Effector memory CD4-positive, alpha-beta T cell (primary cell): ENCODE measurements around the gene SCN4A.

Experiments
- DNase-seq, 3 donors: peaks; one replicate each; pipeline ENCODE4 v3.0.0-alpha.2; 2020
- H3K27ac ChIP-seq: 2 replicates; pipeline ENCODE4 v1.7.0; 2013; ENCODE audit warnings: mild to moderate bottlenecking, low read length, moderate library complexity; ENCODE audit not compliant: insufficient read depth, poor library complexity, severe bottlenecking
- H3K27me3 ChIP-seq: replicated peaks from 2 replicates; pipeline ENCODE4 v1.7.0; 2013; ENCODE audit warnings: mild to moderate bottlenecking, low read length; ENCODE audit not compliant: insufficient read depth, control insufficient read depth, poor library complexity, severe bottlenecking
- H3K36me3 ChIP-seq: 2 replicates; pipeline ENCODE4 v1.7.0; 2013; ENCODE audit warnings: mild to moderate bottlenecking, low read length, moderate library complexity; ENCODE audit not compliant: control insufficient read depth, insufficient read depth
- H3K4me1 ChIP-seq: 2 replicates; pipeline ENCODE4 v1.7.0; 2013; ENCODE audit warnings: low read length, mild to moderate bottlenecking; ENCODE audit not compliant: control insufficient read depth, insufficient read depth, poor library complexity, severe bottlenecking
- H3K4me3 ChIP-seq: 2 replicates; pipeline ENCODE4 v1.7.0; 2013; ENCODE audit warnings: low read length, low read depth, mild to moderate bottlenecking; ENCODE audit not compliant: insufficient read depth, poor library complexity, severe bottlenecking
- H3K9me3 ChIP-seq: 2 replicates; pipeline ENCODE4 v1.7.0; 2013; ENCODE audit warnings: mild to moderate bottlenecking, low read length, moderate library complexity; ENCODE audit not compliant: control insufficient read depth

The SCN4A gene

DNA sequence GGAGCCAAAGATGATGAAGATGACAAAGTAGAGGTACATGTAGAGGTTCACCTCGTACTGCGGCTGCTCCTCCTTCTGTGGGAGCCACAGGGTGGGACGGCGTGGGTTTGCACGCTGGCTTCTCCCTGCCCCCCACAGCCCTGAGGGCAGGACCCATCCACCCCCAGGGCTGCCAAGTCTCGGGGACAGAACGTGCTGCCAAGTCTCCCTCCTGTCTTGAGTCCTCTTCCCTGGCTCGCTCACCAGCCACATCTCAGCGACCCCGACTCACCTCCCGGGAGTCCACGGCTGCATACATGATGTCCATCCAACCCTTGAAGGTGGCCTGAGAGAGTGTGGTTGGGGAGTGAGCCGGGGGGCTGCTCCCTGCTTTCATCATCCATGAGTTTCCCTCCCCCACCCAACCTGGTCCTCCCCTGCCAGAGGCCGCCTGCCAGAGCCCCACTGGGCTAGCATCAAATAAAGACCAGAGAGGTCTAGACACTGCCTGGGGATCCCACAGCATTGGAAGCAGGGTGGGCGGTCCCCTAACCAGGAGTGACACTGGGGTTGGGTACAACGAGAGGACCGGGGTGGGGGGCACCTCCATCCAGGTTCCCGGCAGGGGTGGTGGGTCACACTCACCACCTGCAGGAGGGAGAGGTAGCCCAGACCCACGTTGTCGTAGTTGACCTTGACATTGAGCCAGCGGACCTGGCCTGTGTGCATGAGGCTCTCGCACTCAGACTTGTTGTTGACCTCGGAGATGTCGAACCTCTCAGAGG lies 27.8 kb downstream of the SCN4A start:
- Histone ChIP-seq H3K36me3 (no peaks in the 10 kb centered on the region), H3K4me3 (no peak overlapping the region), H3K9me3 (no peaks in the 10 kb centered on the region), H3K4me1 (peaks cover 19% of the 10 kb centered on the region), H3K27me3 (no peaks in the 10 kb centered on the region), H3K27ac (no peak overlapping the region)
- no peak for DNase-seq

DNA sequence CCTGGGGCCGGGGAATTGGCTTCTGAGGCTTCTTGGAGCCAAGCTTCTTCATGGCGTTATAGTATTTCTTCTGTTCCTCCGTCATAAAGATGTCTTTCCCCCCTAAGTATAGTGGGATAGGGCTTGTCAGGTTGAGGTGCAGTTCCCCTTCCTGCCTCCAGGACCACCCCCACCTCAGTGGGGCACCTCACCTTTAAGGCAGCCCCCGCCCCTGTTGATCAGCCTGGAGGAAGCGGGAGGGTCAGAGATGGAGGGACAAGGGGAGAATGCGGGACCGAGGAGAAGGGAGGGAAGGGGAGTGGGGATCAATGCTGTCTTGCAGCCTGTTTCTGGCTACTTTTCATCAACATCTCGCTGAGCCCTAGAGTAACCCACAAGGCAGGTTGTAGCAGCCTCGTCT lies 29.0 kb downstream of the SCN4A start:
- Histone ChIP-seq H3K4me1 (peaks cover 19% of the 10 kb centered on the region), H3K27me3 (no peaks in the 10 kb centered on the region), H3K9me3 (no peaks in the 10 kb centered on the region), H3K27ac (no peak overlapping the region), H3K4me3 (no peak overlapping the region), H3K36me3 (no peaks in the 10 kb centered on the region)
- DNase-seq: no peak

DNA sequence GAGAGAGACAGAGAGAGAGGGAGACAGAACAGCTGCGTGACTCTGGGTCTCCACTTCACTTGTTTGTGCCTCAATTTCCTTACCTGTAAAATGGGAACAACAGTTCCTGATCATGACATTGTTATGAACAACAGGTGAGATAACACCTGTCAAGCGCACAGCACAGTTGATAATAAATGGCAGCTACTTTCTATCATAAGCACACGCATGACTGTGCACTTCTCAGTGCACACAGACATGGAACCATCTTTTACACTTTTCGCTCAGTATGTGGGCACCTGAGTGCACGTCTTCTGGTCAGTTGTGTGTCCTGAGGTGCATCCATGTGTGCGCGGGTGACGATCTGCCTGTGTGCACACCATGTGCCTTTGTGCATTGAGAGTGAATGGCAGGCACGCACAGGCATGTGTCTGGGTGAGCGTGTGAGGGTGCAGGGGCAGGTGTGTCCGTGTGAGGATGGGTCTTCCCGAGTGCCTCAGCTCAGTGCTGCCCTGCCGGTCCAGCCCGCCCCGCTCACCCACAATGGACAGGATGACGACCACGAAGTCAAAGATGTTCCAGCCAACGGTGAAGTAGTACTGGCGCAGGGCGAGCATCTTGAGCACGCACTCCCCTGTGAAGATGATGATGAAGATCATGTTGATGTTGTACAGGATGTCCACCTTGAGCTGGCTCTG lies 30.3 kb downstream of the SCN4A start:
- Histone ChIP-seq H3K36me3 (no peaks in the 10 kb centered on the region), H3K27me3 (no peaks in the 10 kb centered on the region), H3K4me3 (no peak overlapping the region), H3K9me3 (no peaks in the 10 kb centered on the region), H3K4me1 (peaks cover 19% of the 10 kb centered on the region), H3K27ac (no peak overlapping the region)
- DNase-seq: no peak

DNA sequence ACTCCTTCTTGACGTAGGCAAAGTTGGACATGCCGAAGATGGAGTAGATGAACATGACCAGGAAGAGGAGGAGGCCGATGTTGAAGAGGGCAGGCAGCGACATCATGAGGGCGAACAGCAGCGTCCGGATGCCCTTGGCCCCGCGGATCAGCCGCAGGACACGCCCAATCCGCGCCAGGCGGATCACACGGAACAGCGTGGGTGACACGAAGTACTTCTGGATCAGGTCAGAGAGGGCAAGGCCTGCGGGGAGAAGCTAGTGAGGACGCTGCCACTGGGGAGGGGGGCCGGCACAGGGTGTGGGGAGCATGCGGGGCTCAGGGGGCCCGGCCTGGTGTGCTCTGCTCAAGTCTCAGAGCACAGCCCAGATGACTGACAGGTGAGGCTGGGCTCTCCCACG lies 31.0 kb downstream of the SCN4A start:
- Histone ChIP-seq H3K36me3 (no peaks in the 10 kb centered on the region), H3K27me3 (no peaks in the 10 kb centered on the region), H3K27ac (no peak overlapping the region), H3K4me1 (peaks cover 15% of the 10 kb centered on the region), H3K9me3 (no peaks in the 10 kb centered on the region), H3K4me3 (no peak overlapping the region)
- no peak for DNase-seq

DNA sequence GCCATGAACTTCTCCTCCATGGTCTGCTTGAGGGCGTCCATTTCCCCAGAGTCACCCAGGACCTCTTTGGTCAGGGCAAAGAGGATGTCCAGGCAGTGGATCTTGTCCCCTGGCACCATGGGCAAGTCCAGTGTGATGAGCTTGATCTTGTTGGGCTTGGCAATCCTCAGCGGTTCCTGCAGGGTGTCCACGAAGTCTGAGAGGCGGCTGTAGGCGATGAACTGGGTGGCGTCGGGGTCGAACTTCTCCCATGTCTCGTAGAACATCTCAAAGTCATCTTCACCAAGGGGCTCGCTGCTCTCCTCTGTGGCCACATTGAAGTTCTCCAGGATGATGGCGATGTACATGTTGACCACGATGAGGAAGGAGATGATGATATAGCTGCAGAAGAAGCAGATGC lies 31.6 kb downstream of the SCN4A start:
- peaks cover 9% of the 10 kb centered on the region for H3K4me1 ChIP-seq
- H3K27me3 ChIP-seq: no peaks in the 10 kb centered on the region
- no peaks in the 10 kb centered on the region for H3K36me3 ChIP-seq
- H3K27ac ChIP-seq: no peak overlapping the region
- no peak for DNase-seq
- H3K4me3 ChIP-seq: no peak overlapping the region
- H3K9me3 ChIP-seq: no peaks in the 10 kb centered on the region

DNA sequence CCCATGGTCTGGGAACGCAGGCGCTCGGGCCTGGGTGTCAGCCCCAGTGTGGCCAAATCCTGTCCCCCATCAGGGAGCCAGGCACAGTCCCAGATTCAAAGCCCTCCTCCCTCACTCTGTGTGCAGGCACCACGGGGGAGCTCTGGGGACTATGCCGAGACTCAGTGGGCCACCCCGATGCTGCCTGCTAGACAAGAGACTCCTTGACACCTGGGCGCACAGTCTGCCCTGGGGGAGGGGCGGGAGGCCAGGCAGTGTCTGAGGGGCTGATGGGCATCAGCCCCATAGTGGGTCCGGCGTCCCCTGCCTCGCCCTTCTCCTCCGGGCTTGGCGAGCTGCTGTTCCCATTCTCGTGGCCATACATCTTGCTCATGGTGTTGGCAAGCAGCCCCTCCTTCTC lies 32.1 kb downstream of the SCN4A start:
- Histone ChIP-seq H3K36me3 (no peaks in the 10 kb centered on the region), H3K27ac (no peak overlapping the region), H3K27me3 (no peaks in the 10 kb centered on the region), H3K4me3 (no peak overlapping the region), H3K4me1 (peaks cover 3% of the 10 kb centered on the region), H3K9me3 (no peaks in the 10 kb centered on the region)
- DNase-seq: no peak

DNA sequence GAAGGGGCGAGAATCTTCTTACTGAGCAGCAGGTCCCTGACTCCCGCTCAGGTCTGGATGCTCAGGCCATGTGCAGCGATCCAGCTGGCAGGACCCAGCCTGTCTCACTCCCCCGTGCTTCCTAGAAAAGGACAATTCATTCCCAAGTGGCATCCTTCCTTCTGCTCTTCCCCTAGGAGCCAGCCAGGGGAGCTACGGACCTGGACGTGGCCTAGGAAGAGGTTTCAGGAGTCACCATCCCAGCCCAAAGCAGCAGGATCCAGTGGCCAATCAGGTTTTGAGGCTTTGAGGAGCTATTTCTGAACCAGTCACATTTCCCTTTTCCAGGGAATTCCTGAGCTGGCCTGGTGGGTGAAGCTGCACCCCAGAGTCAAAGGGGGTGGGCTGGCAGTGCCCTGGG lies 32.8 kb downstream of the SCN4A start:
- Histone ChIP-seq H3K4me3 (no peak overlapping the region), H3K27ac (no peak overlapping the region), H3K36me3 (no peaks in the 10 kb centered on the region), H3K9me3 (no peaks in the 10 kb centered on the region), H3K27me3 (no peaks in the 10 kb centered on the region), H3K4me1 (no peaks in the 10 kb centered on the region)
- DNase-seq: no peak

DNA sequence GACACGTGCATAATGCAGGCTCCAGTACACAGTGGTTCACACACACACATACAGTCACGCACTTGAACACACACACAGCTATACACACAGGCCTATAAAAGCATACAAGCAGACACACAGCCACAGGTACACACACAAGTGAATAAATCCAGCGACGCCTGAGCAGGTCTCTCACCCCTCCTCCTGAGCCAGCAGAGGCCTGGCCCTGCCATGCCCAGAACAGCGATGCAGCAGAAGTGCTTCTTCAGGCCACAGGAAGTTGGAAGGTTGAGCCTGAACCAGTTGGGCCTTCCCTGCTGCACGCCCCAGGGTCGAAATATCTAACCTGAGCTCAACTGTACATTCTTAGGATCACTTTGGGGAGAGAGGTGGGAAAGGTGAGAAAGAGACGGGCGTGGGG lies 33.3 kb downstream of the SCN4A start:
- H3K9me3 ChIP-seq: no peaks in the 10 kb centered on the region
- no peaks in the 10 kb centered on the region for H3K36me3 ChIP-seq
- H3K4me3 ChIP-seq: no peak overlapping the region
- no peak overlapping the region for H3K27ac ChIP-seq
- no peak for DNase-seq
- H3K27me3 ChIP-seq: no peaks in the 10 kb centered on the region
- H3K4me1 ChIP-seq: no peaks in the 10 kb centered on the region

DNA sequence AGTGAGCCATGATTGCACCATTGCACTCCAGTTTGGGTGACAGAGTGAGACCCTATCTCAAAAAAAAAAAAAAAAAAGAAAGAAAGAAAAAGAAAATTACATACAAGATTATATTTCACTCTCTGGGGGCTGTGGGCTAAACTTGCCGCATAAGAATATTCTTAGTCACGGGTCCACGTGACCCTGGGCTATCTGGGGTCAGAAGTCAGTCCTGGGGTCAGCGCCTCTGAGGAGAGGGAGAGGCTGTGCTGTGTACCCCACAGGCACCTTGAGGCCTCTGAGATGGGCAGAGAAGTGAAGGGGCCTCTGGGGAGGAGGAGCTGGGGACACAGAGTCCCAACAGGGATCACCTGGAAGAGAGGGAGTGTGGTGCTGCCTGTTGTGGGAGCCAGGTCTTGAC lies 34.8 kb downstream of the SCN4A start:
- Histone ChIP-seq H3K4me3 (no peak overlapping the region), H3K4me1 (peaks cover under 1% of the 10 kb centered on the region), H3K27ac (no peak overlapping the region), H3K9me3 (no peaks in the 10 kb centered on the region), H3K27me3 (no peaks in the 10 kb centered on the region), H3K36me3 (no peaks in the 10 kb centered on the region)
- DNase-seq: no peak

DNA sequence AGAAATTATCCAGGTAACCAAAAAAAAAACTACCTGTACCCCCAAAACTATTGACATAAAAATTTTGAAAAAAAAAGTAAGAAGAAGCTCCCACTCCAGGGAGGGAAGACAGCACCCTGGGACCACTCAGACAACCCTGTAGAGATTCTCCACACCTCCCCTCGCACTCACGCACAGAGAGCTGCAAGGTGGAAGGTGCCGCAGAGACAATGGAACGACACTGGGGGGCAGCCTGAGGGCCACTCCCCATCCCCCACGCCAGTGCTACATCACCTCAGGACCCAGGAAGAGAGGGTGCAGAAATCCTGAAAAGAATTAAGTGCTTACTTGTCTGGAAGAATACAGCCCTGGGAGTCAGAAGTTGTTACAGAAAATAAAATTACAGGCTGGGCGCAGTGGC lies 35.4 kb downstream of the SCN4A start:
- no peaks in the 10 kb centered on the region for H3K27me3 ChIP-seq
- no peak overlapping the region for H3K27ac ChIP-seq
- H3K4me1 ChIP-seq: peaks cover 6% of the 10 kb centered on the region
- H3K36me3 ChIP-seq: no peaks in the 10 kb centered on the region
- H3K9me3 ChIP-seq: no peaks in the 10 kb centered on the region
- DNase-seq: no peak
- H3K4me3 ChIP-seq: no peak overlapping the region
